GM19397 (cell line): Measurements from ENCODE around the gene SF3A1.
"Not testable (repeated sequence)": the region's sequence is repeated elsewhere in the genome, so short reads cannot be mapped to it uniquely, and the experiment has no call there.

Source experiments
- ATAC-seq: cut with Tn5 transposase; IDR thresholded peaks from one replicate; pipeline ENCODE4 v1.9.1; 2021; ENCODE audit warnings: mild to moderate bottlenecking, moderate library complexity; ENCODE audit not compliant: unreplicated experiment

Gene SF3A1, protein sequence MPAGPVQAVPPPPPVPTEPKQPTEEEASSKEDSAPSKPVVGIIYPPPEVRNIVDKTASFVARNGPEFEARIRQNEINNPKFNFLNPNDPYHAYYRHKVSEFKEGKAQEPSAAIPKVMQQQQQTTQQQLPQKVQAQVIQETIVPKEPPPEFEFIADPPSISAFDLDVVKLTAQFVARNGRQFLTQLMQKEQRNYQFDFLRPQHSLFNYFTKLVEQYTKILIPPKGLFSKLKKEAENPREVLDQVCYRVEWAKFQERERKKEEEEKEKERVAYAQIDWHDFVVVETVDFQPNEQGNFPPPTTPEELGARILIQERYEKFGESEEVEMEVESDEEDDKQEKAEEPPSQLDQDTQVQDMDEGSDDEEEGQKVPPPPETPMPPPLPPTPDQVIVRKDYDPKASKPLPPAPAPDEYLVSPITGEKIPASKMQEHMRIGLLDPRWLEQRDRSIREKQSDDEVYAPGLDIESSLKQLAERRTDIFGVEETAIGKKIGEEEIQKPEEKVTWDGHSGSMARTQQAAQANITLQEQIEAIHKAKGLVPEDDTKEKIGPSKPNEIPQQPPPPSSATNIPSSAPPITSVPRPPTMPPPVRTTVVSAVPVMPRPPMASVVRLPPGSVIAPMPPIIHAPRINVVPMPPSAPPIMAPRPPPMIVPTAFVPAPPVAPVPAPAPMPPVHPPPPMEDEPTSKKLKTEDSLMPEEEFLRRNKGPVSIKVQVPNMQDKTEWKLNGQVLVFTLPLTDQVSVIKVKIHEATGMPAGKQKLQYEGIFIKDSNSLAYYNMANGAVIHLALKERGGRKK

DNA sequence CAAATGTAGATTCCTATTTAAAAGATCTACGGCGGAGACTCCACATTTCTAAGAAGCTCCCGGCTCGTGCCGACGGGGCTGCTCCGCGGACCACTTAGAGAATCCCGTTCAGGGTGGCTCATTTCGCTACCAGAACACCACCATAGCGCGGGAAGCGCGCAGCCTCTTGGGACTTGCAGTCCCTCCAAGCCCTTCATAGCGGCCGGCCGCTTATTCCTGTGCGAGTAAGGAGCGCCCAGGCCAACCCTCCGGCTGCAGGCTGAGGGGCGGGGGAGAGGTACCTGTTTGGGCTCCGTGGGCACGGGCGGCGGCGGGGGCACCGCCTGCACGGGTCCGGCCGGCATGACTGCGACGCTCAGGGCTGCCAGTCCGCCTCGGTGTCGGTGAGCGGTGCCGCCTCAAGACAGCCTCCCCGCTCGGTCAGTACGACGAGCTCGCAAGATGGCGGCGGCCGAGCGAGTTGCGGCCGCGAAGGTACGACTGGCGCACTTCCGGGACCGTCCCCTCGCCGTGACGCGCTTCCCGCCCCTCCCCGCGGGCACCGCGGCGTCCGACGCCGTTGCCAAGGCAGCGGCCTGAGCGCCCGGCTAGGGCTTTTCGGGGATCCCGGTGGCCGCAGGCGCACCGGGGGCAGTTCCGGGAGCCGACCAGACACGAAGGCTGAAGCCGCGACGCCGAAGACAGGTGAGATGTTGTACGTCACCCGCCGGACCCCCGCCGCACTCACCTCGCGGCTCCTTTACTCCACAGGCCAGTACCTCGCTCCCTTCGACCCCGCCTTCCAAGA is at the start of gene SF3A1, which contains the start of gene CCDC157:
SF3A1 (minus strand) TSS at position 446 of the 787 bp plus-strand sequence; CDS start at position 344, 102 bp downstream.
CCDC157 (plus strand) TSS at position 559 of the 787 bp plus-strand sequence. CDS start 8,994 bp downstream, outside the sequence.
- peak; percentile 97 for ATAC-seq

DNA sequence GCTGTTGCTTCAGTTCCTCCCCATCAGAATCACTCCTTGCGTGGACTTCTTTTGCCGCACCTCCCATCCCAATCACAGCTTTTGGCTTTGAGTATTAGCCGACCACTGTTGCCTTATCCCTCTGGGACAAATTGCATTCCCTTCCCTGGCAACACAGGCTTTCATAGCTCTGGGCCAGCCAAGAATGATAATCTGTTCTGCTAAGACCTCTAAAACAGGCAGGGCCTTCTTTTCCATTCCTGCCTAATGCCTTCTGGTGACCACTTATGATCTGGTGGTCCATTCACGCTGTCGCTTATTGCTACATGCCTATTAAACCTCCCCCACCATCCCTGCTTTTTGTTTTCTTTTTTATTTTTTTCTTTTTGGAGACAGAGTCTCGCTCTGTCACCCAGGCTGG is 49.7 kb upstream of the SF3A1 start:
- no peak for ATAC-seq

DNA sequence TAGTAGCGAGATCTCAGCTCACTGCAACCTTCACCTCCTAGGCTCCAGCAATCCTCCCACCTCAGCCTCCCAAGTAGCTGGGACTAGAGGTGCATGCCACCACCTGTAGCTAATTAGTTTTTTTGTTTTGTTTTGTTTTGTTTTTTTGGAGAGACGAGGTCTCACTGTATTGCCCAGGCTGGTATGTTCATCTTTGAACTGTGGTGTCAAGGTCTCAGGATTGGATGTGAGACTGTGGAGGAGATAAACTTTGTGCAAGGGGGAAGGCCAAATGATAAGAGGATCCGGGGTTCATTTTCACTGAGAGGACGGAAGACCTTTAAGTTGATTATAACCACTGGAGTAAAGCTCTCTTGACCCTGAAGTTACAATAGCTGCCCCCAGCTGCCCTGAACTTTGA is 49.0 kb upstream of the SF3A1 start:
- ATAC-seq = no peak

DNA sequence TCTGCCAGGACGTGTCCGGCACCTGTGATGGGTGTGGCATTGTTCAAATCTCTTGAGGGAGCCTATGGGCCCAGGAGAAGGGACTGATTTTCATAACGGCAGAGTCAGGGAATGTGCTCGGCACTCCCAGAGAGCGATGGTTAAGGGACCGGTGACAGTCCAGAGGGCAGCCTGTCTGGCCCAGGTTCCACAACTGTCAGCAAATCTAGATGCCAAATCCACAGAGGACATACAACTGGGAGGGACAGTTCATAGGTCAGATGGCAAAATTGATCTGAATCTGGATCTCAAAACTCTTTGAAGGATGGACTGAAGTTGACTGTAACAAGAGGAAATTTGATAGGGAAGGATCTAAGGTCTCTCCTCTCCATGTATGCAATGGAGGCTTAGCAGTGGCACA is 47.6 kb upstream of the SF3A1 start:
- ATAC-seq = no peak

DNA sequence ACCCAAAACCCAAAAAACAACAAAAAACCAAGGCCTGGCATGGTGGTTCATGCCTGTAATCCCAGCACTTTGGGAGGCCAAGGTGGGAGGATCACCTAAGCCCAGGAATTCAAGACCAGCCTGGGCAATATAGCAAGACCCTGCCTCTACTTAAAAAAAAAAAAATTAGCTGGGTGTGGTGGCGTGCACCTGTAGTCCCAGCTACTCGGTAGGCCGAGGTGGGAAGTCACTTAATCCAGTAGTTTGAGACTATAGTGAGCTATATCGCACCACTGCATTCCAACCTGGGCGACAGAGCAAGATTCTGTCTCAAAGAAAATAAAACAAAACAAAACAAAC is 46.0 kb upstream of the SF3A1 start:
- not testable (repeated sequence) for ATAC-seq

DNA sequence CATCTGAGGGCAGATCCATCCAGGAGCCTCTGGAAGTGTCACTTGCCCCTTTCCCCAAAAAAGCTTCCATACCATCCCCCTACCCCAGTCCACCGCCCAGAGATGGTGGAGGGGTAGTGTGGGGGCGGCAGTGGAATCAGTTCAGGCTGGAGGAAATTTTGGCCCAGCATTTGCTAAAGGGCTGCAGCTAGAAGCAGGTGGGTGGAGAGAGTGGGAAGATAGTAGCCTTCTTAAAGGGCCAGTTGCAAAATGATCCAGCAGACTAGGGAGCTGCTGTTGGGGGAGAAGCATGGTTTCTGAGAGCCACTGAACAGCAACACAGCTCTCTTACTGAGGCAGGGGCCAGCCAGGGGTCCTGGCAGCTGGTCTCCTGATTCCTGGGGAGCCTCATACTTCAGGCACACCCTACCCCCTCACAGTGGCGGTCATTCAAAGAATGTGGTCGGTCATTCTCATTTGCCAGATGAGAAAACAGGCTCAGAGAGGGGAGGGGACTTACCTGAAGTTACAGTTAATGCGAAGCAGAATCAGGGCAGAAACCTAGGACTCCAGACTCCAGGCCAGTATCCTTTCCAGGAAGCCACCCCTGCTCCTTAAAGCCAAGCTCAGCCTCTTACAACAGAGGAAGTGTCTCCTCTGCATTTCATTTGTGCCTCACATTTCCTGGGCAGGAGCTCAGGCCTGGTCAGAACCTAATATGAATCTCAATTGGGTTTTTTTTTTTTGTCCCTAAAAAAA is 45.5 kb upstream of the SF3A1 start:
- ATAC-seq = no peak

DNA sequence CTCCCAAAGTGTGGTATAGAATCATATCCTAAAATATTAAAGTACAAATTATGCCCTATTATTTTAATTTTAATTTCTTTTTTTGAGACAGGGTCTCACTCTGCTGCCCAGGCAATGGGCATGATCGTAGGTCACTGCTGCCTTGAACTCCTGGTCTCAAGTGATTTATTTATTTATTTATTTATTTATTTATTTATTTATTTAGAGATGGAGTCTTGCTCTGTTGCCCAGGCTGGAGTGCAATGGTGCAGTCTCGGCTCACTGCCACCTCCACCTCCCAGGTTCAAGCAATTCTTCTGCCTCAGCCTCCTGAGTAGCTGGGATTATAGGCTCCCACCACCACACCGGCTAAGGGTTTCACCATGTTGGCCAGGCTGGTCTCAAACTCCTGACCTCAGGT is 44.3 kb upstream of the SF3A1 start:
- ATAC-seq = not testable (repeated sequence)

DNA sequence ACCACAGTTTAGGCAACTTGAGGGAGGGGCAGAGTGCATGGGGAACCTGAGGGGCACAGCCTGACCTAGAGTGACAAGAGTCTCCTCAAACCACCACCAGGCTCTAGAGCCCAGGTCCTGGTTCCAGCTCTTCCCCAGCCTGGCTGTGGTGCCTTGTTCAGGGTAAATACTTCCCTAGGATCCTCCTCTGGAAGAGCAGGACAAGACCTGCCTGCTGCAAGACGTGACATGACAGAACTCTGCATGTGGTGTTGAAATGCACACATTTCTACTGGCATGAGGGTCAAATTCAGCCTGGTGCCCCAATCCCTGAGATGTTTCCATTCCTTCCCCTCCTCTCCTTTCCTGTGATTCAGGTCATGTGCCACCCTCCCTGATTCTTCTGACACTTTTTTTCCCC is 43.5 kb upstream of the SF3A1 start:
- no peak for ATAC-seq

DNA sequence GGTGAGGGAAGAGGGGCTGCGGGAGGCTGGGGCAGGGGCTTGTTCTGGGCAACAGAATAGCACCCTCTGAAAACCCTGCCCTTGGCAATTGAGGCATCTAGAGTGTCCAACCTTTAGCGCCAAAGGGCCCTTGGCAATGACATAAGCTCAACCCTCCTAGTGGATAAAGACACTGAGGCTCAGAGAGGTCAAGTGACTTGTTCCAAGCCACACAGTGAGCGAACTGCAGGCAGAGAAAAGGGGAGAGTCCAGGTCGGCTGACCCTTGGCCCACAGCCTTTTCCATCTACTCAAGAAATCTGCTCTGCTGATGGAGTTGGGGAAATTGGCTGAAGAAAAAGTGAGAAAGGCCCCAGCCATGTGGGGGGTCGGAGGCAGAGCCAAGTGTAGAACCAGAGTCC is 43.0 kb upstream of the SF3A1 start:
- ATAC-seq = no peak

DNA sequence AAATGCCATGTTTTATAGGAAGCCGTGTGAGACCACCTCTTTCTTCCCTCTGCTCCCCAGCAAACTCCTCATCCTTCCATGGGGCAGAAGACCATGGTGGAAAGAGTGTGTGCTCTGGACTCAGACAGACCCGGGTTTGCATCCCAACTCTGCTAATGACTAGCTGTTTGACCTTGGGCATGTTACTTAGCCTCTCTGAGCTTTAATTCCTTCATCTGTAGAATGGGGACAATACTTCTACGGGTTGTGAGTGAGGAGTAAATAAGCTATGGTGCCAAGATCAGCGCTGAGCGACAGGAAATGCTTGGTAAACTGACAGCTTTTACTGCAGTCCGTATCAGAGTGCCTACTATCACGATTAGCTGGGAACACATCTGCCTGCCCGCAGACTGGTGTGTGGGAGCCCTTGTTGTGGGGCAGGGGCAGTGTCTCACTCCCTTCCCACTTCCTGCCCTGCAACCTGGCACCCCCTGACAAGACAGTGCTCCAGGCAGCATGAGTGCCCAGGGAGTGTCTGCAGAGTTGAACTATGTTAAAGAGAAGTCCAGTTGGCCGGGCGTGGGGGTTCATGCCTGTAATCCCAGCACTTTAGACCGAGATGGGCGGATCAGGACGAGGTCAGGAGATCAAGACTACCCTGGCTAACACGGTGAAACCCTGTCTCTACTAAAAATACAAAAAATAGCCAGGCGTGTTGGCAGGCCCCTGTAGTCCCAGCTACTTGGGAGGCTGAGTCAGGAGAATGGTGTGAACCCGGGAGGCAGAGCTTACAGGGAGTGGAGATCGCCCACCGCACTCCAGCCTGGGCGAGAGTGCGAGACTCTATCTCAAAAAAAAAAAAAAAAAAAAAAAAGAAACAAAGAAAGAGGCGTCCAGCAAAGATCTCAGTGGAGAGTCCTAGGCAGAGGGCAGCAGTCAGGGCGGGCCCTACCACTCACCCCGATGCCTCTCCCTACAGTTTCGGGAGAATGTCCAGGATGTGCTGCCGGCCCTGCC is 42.3 kb upstream of the SF3A1 start:
- ATAC-seq = no peak

DNA sequence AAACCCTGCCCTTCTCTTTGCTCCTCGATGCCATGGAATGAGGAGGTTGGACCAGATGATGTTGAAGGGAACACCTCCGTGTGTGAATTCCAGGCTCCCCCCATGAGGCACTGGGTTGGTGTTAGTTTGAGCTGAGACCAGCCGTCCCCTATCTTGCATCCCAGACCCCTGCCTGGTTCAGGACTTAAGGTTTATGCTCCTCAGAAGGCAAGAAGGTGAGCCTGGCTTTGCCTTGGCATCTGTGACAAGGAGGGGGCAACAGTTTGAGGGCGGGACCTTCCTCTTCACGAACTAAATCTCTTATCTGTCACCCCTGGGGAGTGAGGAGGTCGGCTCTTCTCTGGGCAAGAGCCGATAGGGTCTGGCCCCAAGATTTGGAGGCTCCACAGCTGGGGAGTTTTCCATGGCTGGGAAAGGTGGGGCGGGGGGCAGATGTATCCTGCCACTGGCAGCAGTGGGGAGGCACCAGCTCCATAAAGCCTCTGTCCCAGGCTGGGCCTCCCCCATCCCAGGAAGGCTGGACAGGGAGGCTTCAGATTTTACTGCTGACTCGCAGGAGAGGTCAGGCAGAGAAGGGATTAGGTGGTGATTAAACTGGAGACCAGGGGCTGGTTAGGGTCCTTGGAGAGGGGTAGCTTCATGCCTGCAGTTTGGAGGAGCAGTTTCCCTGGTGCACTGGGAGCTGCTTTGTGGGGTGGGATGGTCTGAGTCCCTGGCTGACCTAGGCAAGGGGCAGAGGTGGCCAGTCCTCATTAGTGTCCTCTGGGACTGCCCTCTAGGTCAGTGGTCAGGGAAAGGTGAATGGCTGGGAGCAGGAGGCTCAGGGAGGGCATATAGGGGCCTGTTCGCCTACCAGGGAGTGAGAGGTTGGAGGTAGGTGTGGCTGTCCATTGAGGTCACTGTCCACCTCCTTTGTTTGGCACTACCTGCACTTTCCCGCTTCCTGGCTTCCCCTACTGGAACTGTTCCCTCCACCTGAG is 41.3 kb upstream of the SF3A1 start:
- no peak for ATAC-seq

DNA sequence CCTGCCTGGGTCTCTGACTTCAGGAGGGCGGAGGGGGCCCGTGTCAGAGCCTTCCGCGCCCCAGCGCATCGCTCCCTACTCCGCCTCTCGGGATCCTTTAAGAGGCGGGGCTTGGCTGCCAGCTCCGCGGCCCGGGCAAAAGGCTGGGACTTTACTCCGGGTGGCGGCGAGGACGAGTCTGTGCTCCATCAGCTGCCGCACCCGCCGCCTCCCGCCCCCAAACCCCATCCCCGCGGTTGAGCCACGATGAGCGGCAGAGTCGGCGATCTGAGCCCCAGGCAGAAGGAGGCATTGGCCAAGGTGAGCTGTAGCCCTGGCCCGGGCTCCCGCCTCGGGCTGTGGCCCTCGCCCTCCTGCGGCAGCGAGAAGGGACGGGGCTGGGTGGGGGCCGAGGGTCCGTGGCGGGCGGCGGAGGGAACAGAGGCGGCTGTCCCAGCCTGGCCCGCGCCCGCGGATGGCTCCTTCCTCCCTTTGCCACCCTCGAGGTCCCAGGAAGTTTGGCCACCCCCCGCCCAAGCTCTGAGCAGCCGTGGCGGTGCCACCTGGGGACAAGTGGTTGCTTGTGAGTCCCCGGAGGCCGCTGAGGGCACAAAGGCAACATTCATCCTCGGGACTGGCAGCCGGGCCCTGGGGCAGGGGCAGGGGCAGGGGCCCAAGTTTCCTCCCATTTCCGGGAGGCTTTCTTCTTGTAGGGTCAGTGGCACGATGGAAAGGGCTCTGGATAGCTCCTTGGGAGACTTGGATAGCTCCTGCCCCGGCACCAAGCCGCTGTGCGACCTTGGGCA is 40.4 kb upstream of the SF3A1 start, which contains the start of gene SEC14L2:
SEC14L2 (plus strand) TSS at position 148 of the 785 bp plus-strand sequence; CDS start at position 247, 99 bp downstream.
- ATAC-seq = no peak

DNA sequence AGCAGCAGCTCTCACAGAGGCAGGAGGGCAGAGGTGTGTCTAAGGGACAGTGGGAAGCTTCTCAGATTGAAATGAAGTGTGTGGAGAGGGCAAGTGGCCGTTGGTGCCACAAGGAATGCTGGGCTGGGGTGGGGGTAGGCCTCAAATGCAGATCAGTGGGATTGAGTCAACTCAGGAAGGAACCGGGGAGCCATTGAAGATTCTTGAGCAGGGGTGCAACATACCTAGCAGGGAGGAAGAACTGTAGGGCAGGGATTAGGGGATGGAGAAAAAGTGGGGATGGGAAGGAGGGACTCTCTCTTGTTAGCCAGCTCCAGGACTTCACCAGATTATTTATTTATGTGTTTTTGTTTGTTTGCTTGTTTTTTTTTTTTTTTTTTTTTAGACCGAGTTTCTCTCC is 37.2 kb upstream of the SF3A1 start:
- ATAC-seq = no peak

DNA sequence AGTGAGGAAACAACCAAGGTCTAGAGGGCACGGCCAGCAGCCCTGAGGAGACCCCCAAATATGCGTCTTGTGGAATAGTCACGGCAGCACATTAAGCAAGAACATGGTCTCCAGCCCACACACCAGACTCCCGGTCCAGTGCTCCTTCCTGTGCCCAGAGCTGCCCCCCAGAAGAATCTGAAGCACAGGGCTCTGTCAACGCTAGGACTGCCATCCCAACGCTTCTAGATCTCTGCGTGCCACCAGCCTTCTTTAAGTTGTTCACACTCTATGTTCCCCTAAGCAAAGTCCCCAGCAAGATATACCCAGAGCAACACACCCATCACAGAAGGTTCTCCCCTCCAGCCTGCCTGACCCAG is 36.6 kb upstream of the SF3A1 start:
- no peak for ATAC-seq

DNA sequence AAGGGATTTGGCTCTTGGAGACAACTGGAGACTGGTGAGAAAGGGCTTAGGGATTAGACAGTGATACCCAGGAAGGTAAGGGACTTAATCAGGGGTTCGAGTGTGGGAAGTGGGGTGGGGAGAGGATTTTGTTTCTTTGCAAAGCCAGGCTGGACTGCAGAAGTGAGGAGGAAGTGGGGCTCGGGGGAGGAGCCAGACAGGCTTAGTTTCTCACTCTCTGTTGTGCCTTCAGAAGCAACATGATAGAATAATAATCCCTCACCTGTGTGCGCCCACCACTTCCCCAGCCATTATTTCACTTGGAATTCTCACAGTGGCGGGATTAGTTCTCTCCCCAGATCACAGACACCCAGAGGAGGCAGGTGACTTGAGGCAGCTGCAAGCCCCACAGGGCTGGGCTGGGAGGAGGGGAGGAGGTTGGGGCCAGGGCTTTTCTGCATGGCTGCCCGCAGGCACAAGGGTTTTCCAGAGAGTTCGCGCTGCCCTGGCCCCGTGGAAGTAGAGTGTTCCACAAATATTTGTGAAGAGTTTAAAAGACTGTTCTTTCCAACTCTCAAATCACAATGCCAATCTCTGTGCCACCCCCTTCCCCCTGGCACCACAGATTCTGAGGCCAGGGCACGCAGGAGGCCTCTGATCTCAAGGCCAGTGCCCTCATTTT is 36.1 kb upstream of the SF3A1 start:
- ATAC-seq = no peak

DNA sequence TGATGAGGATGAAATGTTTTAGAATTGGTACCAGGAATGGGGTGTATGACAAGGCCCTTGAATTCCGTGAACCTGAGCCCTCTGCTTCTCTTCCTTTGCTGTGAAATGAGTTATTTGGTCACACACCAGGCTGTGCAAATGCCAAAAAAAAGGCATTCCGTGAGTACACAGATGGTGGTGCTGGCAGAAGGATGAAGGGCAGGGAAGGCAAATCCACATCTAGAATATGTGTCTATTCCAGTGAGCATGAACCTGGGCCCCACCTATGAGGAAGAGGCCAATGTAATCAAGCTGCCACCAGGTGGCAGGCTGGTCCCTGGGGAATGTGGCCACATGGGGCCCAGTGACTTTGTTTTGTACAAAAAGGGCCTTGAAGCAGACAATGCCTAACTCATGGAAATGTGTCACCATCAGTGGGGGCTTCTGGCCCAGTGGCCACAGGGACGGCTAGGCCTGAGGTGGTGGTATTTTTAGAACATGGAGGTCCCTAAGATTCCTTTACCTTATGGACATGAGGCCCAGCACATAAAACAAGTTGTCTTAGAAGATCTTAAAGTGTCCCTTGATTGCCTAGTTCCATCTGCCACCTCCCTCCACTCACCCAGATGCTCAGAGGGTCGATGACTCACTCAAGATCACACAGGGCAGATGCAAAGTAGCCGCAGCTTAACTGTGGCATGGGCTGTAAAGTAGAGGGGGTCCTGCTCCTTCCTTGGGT is 34.4 kb upstream of the SF3A1 start:
- no peak for ATAC-seq
